ENCODE measurements around the gene ABHD12B.

Gene ABHD12B

GRCh38 chr14:50828721-50829488 lies 42.9 kb upstream of the ABHD12B start:
- DNase-seq (ENCODE audit: low spot score): no peak
- peak overlapping the region; percentile 81 for H3K4me3 ChIP-seq
- TF ChIP-seq CTCF (IDR thresholded peaks at IDR 0.05): no peak
- no peak overlapping the region for H3K27ac ChIP-seq

- Histone ChIP-seq H3K4me3 (peak overlapping the region; percentile 81), H3K27ac (peak overlapping the region in 1 of 2 donors; percentile 88)
- no peak for DNase-seq (ENCODE audit: low spot score)
- TF ChIP-seq CTCF (IDR thresholded peaks at IDR 0.05): no peak
These were observed 42.3 kb upstream of the ABHD12B start for GRCh38 chr14:50829489-50830043.

GRCh38 chr14:50830044-50830931 lies 41.6 kb upstream of the ABHD12B start:
- Histone ChIP-seq H3K27ac (peak overlapping the region; percentile 73 to 88), H3K4me3 (peak overlapping the region; percentile 81)
- peak; percentile 76 for DNase-seq (ENCODE audit: low spot score)
- TF ChIP-seq CTCF (IDR thresholded peaks at IDR 0.05): no peak

- Histone ChIP-seq H3K4me3 (peak within 1 kb of the TSS; percentile 81), H3K27ac (peak within 1 kb of the TSS; percentile 73 to 88)
- TF ChIP-seq CTCF (IDR thresholded peaks at IDR 0.05): no peak
- peak; percentile 77 for DNase-seq (ENCODE audit: low spot score)
These were observed 40.7 kb upstream of the ABHD12B start, which contains the start of gene NIN for GRCh38 chr14:50830932-50831725. Gene NIN (minus strand): TSS chr14:50831162. CDS start chr14:50822056, 9,106 bp downstream.

GRCh38 chr14:50831726-50832168 lies 40.1 kb upstream of the ABHD12B start:
- Histone ChIP-seq H3K27ac (peak overlapping the region; percentile 73 to 88), H3K4me3 (peak overlapping the region; percentile 81)
- TF ChIP-seq CTCF (IDR thresholded peaks at IDR 0.05): no peak
- no peak for DNase-seq (ENCODE audit: low spot score)

- Histone ChIP-seq H3K4me3 (no peak overlapping the region), H3K27ac (no peak overlapping the region)
- no peak for TF ChIP-seq CTCF (IDR thresholded peaks at IDR 0.05)
- no peak for DNase-seq (ENCODE audit: low spot score)
These were observed 38.8 kb upstream of the ABHD12B start for GRCh38 chr14:50832935-50833630.
